ENCODE data around the gene PAXX. TPM values are rescaled to one million over a fixed set of nuclear protein-coding genes. Genes with fewer than 3 reads are reported as not detected.

Gene PAXX
- total RNA-seq, 1 donor from 2014 or later, result 15.3 TPM

DNA sequence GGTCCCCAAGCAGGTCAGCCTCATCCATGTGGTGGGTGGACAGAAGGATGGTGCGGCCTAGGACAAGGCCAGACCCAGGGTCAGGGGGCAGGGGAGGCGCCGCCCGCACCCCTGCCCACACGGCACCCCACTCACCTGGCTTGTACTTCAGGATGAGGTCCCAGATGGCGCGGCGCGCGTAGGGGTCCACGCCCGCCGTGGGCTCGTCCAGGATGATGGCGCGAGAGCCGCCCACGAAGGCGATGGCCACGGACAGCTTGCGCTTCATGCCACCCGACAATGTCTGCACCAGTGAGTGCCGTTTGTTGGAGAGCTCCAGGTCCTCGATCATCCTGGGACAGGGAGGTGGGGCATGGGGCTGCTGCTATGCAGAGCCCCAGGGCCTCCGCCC, 23.3 kb downstream of the PAXX start:
- DNase-seq (ENCODE audit: low read depth) (no peak), FAIRE-seq (no peak)
- no peak overlapping the region for H3K27ac ChIP-seq (ENCODE audit: low read depth, low read length)
- no peaks in the 10 kb centered on the region for H4K20me1 ChIP-seq (ENCODE audit: insufficient read depth, low read length)
- H3K36me3 Mint-ChIP-seq (ENCODE audit: low read depth, unreplicated experiment), result peaks cover 8% of the 10 kb centered on the region
- TF ChIP-seq CTCF (IDR thresholded peaks at IDR 0.05; ENCODE audit: insufficient read depth, low read depth, low read length) (no peak), EZH2 (IDR thresholded peaks at IDR 0.05; ENCODE audit: insufficient read depth, low read length) (no peak)
- H2AFZ ChIP-seq (ENCODE audit: low read depth, low read length), result no peak overlapping the region
- H3K79me2 ChIP-seq (ENCODE audit: insufficient read depth, low read length), result no peaks in the 10 kb centered on the region
- H3K9ac ChIP-seq (ENCODE audit: low read length), result no peak overlapping the region
- H3K27ac Mint-ChIP-seq (ENCODE audit: unreplicated experiment), result no peak overlapping the region
- H3K36me3 ChIP-seq (ENCODE audit: insufficient read depth, low read length), result no peaks in the 10 kb centered on the region
- H3K4me3 Mint-ChIP-seq (ENCODE audit: unreplicated experiment), result no peak overlapping the region
- H3K4me2 ChIP-seq (ENCODE audit: low read length), result no peak overlapping the region
- no peak overlapping the region for H3K4me3 ChIP-seq (ENCODE audit: insufficient read depth, low read depth, low read length)
- H3K27me3 ChIP-seq (ENCODE audit: insufficient read depth, low read length), result no peaks in the 10 kb centered on the region
- no peaks in the 10 kb centered on the region for H3K9me3 Mint-ChIP-seq (ENCODE audit: unreplicated experiment)
- no peaks in the 10 kb centered on the region for H3K9me3 ChIP-seq (ENCODE audit: insufficient read depth, low read depth, low read length)
- H3K27me3 Mint-ChIP-seq (ENCODE audit: low read depth, unreplicated experiment), result peaks cover 3% of the 10 kb centered on the region
- H3K4me1 Mint-ChIP-seq (ENCODE audit: low read depth, unreplicated experiment), result no peaks in the 10 kb centered on the region
- no peaks in the 10 kb centered on the region for H3K4me1 ChIP-seq (ENCODE audit: insufficient read depth, low read length)

DNA sequence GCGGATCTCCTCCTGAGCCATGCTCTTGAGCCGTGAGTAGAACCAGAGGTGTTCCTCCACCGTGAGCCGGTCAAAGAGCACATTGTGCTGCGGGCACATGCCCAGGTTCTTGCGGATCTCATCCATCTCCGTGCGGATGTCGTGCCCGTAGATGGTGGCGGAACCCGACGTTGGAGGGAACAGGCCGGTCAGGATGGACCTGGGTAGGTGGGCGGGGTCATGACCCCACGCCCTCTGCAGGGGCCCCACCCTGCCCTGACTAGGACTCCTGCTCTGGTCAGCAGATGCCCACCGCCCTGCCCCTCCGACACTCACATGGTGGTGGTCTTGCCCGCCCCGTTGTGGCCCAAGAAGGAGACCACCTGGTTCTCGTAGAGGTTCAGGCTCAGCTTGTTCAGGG, 23.8 kb downstream of the PAXX start:
- Histone ChIP-seq H3K9ac (ENCODE audit: low read length) (no peak overlapping the region), H3K27me3 (ENCODE audit: insufficient read depth, low read length) (no peaks in the 10 kb centered on the region), H3K79me2 (ENCODE audit: insufficient read depth, low read length) (no peaks in the 10 kb centered on the region), H3K36me3 (ENCODE audit: insufficient read depth, low read length) (no peaks in the 10 kb centered on the region), H3K4me3 (ENCODE audit: insufficient read depth, low read depth, low read length) (no peak overlapping the region), H3K4me1 (ENCODE audit: insufficient read depth, low read length) (no peaks in the 10 kb centered on the region), H3K4me2 (ENCODE audit: low read length) (no peak overlapping the region), H2AFZ (ENCODE audit: low read depth, low read length) (no peak overlapping the region), H3K27ac (ENCODE audit: low read depth, low read length) (no peak overlapping the region), H3K9me3 (ENCODE audit: insufficient read depth, low read depth, low read length) (no peaks in the 10 kb centered on the region), H4K20me1 (ENCODE audit: insufficient read depth, low read length) (no peaks in the 10 kb centered on the region)
- Mint-ChIP-seq H3K4me3 (ENCODE audit: unreplicated experiment) (no peak overlapping the region), H3K27me3 (ENCODE audit: low read depth, unreplicated experiment) (peaks cover 3% of the 10 kb centered on the region), H3K4me1 (ENCODE audit: low read depth, unreplicated experiment) (no peaks in the 10 kb centered on the region), H3K9me3 (ENCODE audit: unreplicated experiment) (no peaks in the 10 kb centered on the region), H3K27ac (ENCODE audit: unreplicated experiment) (no peak overlapping the region), H3K36me3 (ENCODE audit: low read depth, unreplicated experiment) (peaks cover 8% of the 10 kb centered on the region)
- no peak for DNase-seq (ENCODE audit: low read depth)
- FAIRE-seq, result no peak
- TF ChIP-seq EZH2 (IDR thresholded peaks at IDR 0.05; ENCODE audit: insufficient read depth, low read length) (no peak), CTCF (IDR thresholded peaks at IDR 0.05; ENCODE audit: insufficient read depth, low read depth, low read length) (no peak)

GRCh38 chr9:137016436-137016835, 24.2 kb downstream of the PAXX start:
- Histone ChIP-seq H4K20me1 (ENCODE audit: insufficient read depth, low read length) (no peaks in the 10 kb centered on the region), H3K4me2 (ENCODE audit: low read length) (no peak overlapping the region), H3K4me1 (ENCODE audit: insufficient read depth, low read length) (no peaks in the 10 kb centered on the region), H3K36me3 (ENCODE audit: insufficient read depth, low read length) (no peaks in the 10 kb centered on the region), H2AFZ (ENCODE audit: low read depth, low read length) (no peak overlapping the region), H3K9ac (ENCODE audit: low read length) (no peak overlapping the region), H3K79me2 (ENCODE audit: insufficient read depth, low read length) (no peaks in the 10 kb centered on the region), H3K27ac (ENCODE audit: low read depth, low read length) (no peak overlapping the region), H3K9me3 (ENCODE audit: insufficient read depth, low read depth, low read length) (no peaks in the 10 kb centered on the region), H3K4me3 (ENCODE audit: insufficient read depth, low read depth, low read length) (no peak overlapping the region), H3K27me3 (ENCODE audit: insufficient read depth, low read length) (no peaks in the 10 kb centered on the region)
- FAIRE-seq, result no peak
- Mint-ChIP-seq H3K27ac (ENCODE audit: unreplicated experiment) (no peak overlapping the region), H3K9me3 (ENCODE audit: unreplicated experiment) (no peaks in the 10 kb centered on the region), H3K4me3 (ENCODE audit: unreplicated experiment) (no peak overlapping the region), H3K4me1 (ENCODE audit: low read depth, unreplicated experiment) (no peaks in the 10 kb centered on the region), H3K36me3 (ENCODE audit: low read depth, unreplicated experiment) (peaks cover 8% of the 10 kb centered on the region), H3K27me3 (ENCODE audit: low read depth, unreplicated experiment) (peaks cover 3% of the 10 kb centered on the region)
- TF ChIP-seq CTCF (IDR thresholded peaks at IDR 0.05; ENCODE audit: insufficient read depth, low read depth, low read length) (no peak), EZH2 (IDR thresholded peaks at IDR 0.05; ENCODE audit: insufficient read depth, low read length) (no peak)
- no peak for DNase-seq (ENCODE audit: low read depth)

Data from astrocyte (in vitro differentiated cells and primary cell).